HCT116 (cell line): ENCODE measurements around the gene PEX11A. TPM values are rescaled to one million over a fixed set of nuclear protein-coding genes. Genes with fewer than 3 reads are reported as not detected.

Source experiments
- ATAC-seq: fragments of 200-7000 bp; cut with Tn5 transposase; 2 replicates; pipeline ENCODE4 v1.9.1; 2020; ENCODE audit warnings: mild to moderate bottlenecking, moderate library complexity
- BruUV-seq: library from RNA; stranded (reverse); fragments of 400-500 nt; replicated peaks from 2 replicates; lab custom pipeline; 2021; lab: Mats Ljungman, UMichigan
- CTCF ChIA-PET: fragments of 300-600 bp; sonication (Branson Sonifier 250); formaldehyde crosslinking; loops from one replicate; lab custom pipeline; 2021; ENCODE audit warnings: antibody characterized with exemption; lab: Charles Lee
- POLR2A ChIA-PET: fragments of 300-600, 350-600 bp; sonication (Branson Sonifier 250); formaldehyde crosslinking; loops from one replicate; lab custom pipeline; 2021; ENCODE audit warnings: antibody characterized with exemption; lab: Charles Lee
- RAD21 ChIA-PET, 2 experiments: fragments of 300-600 bp; sonication (Branson Sonifier 250); formaldehyde crosslinking; loops; one replicate each; lab custom pipeline; 2023; ENCODE audit warnings: low total read pairs in 2 of 2; ENCODE audit not compliant: uncharacterized antibody in 2 of 2, unreplicated experiment in 2 of 2, low non-redundant PET in 1 of 2; lab: Charles Lee
- DNase-seq: peaks from one replicate; pipeline ENCODE4 v3.0.0-alpha.2; 2010; ENCODE audit warnings: low read depth, low spot score
- H2AFZ ChIP-seq: fragments of 200-600 bp; shearing (Covaris generic), sonication (generic); 2 replicates; pipeline ENCODE4 v1.6.1; 2017; ENCODE audit warnings: low read depth, mixed run types, mixed read lengths, antibody characterized with exemption, low read length; ENCODE audit not compliant: poor library complexity, severe bottlenecking
- H3K27ac ChIP-seq: 2 replicates; pipeline ENCODE4 v1.5.1; 2012; ENCODE audit warnings: low read depth, low read length
- H3K27me3 ChIP-seq: fragments of 200-600 bp; sonication (generic); 2 replicates; pipeline ENCODE4 v1.6.1; 2016; ENCODE audit warnings: mixed run types, low read length, mixed read lengths; ENCODE audit not compliant: insufficient read depth
- H3K36me3 ChIP-seq, 2 experiments: fragments of 200-500 bp in 1 of 2; fragments of 200-600 bp in 1 of 2; sonication (Bioruptor generic) in 1 of 2; sonication (generic) in 1 of 2; 2 replicates each; pipeline versions ENCODE4 v1.5.1 to v1.6.1; 2014 to 2016; ENCODE audit warnings: low read length in 2 of 2, inconsistent platforms in 1 of 2, mixed read lengths in 1 of 2, mixed run types in 1 of 2; ENCODE audit not compliant: insufficient read depth in 2 of 2, control insufficient read depth in 1 of 2
- H3K4me1 ChIP-seq, 2 experiments: fragments of 200-600 bp in 1 of 2; sonication (generic) in 1 of 2; 2 replicates each; pipeline versions ENCODE4 v1.5.1 to v1.6.1; 2012 to 2017; ENCODE audit warnings: low read length in 2 of 2, inconsistent platforms in 1 of 2, mild to moderate bottlenecking in 1 of 2, mixed read lengths in 1 of 2, mixed run types in 1 of 2, moderate library complexity in 1 of 2; ENCODE audit not compliant: insufficient read depth in 2 of 2, control insufficient read depth in 1 of 2
- H3K4me2 ChIP-seq: fragments of 200-600 bp; sonication (generic); 2 replicates; pipeline ENCODE4 v1.6.1; 2017; ENCODE audit warnings: mixed run types, low read length, mixed read lengths
- H3K4me3 ChIP-seq, 2 experiments: fragments of 200-600 bp in 1 of 2; sonication (generic) in 1 of 2; replicated peaks in 1 of 2; 2 replicates each; pipeline ENCODE4 v1.5.1; 2011 to 2016; ENCODE audit warnings: low read length in 2 of 2, control low read depth in 1 of 2, low read depth in 1 of 2, mild to moderate bottlenecking in 1 of 2, mixed read lengths in 1 of 2, mixed run types in 1 of 2
- H3K79me2 ChIP-seq: fragments of 200-600 bp; sonication (generic); 2 replicates; pipeline ENCODE4 v1.6.1; 2017; ENCODE audit warnings: mild to moderate bottlenecking, mixed run types, low read length, moderate library complexity, mixed read lengths; ENCODE audit not compliant: insufficient read depth
- H3K9ac ChIP-seq: fragments of 200-600 bp; sonication (generic); 2 replicates; pipeline ENCODE4 v1.6.1; 2016; ENCODE audit warnings: low read length, mixed read lengths
- H3K9me2 ChIP-seq: fragments of 200-600 bp; sonication (generic), shearing (Covaris generic); 2 replicates; pipeline ENCODE4 v1.6.1; 2017; ENCODE audit warnings: mixed run types, mild to moderate bottlenecking, moderate library complexity; ENCODE audit not compliant: insufficient read depth
- H3K9me3 ChIP-seq, 2 experiments: fragments of 200-500 bp in 1 of 2; fragments of 200-600 bp in 1 of 2; sonication (Bioruptor generic) in 1 of 2; sonication (generic) in 1 of 2; 2 replicates each; pipeline ENCODE4 v1.6.1; 2014 to 2017; ENCODE audit warnings: low read length in 2 of 2, mixed read lengths in 2 of 2, inconsistent platforms in 1 of 2, low read depth in 1 of 2, mild to moderate bottlenecking in 1 of 2, mixed run types in 1 of 2, moderate library complexity in 1 of 2; ENCODE audit not compliant: control insufficient read depth in 1 of 2, insufficient read depth in 1 of 2
- H4K20me1 ChIP-seq: fragments of 200-600 bp; sonication (generic), shearing (Covaris generic); 2 replicates; pipeline ENCODE4 v1.6.1; 2017; ENCODE audit warnings: mixed run types, mild to moderate bottlenecking, moderate library complexity; ENCODE audit not compliant: insufficient read depth
- CBX3 ChIP-seq: IDR thresholded peaks from 2 replicates; pipeline ENCODE4 v1.6.1; 2012; ENCODE audit warnings: low read depth
- ELF1 ChIP-seq: IDR thresholded peaks from 2 replicates; pipeline ENCODE4 v1.6.1; 2012; ENCODE audit warnings: low read depth, borderline replicate concordance
- EZH2 ChIP-seq: fragments of 200-600 bp; sonication (generic); IDR thresholded peaks from 2 replicates; pipeline ENCODE4 v1.6.1; 2017; ENCODE audit warnings: antibody characterized with exemption, mixed run types
- EZH2phosphoT487 ChIP-seq: fragments of 200-600 bp; IDR thresholded peaks from 2 replicates; pipeline ENCODE4 v1.6.1; 2018; ENCODE audit warnings: antibody characterized with exemption, borderline replicate concordance
- FOSL1 ChIP-seq: IDR thresholded peaks from 2 replicates; pipeline ENCODE4 v1.6.1; 2012; ENCODE audit warnings: low read depth
- POLR2AphosphoS5 ChIP-seq: IDR thresholded peaks from 2 replicates; pipeline ENCODE4 v1.6.1; 2011; ENCODE audit warnings: mild to moderate bottlenecking, low read depth, low read length, moderate library complexity
- RAD21 ChIP-seq: IDR thresholded peaks from 2 replicates; pipeline ENCODE4 v1.6.1; 2012; ENCODE audit warnings: low read depth, mild to moderate bottlenecking
- SIN3A ChIP-seq: IDR thresholded peaks from 2 replicates; pipeline ENCODE4 v1.6.1; 2012; ENCODE audit warnings: low read depth
- SP1 ChIP-seq: IDR thresholded peaks from 2 replicates; pipeline ENCODE4 v1.6.1; 2012; ENCODE audit warnings: low read depth
- SRF ChIP-seq: IDR thresholded peaks from 2 replicates; pipeline ENCODE4 v1.6.1; 2012; ENCODE audit warnings: low read depth
- TCF7L2 ChIP-seq: IDR thresholded peaks from 2 replicates; pipeline ENCODE4 v1.7.0; 2011; ENCODE audit warnings: borderline replicate concordance, inconsistent platforms; ENCODE audit not compliant: insufficient read depth, insufficient read length; ENCODE audit errors: extremely low read depth
- intact Hi-C: fragments of 100-400 bp; cut with micrococcal nuclease; formaldehyde crosslinking; loops from 2 replicates; pipeline ENCODE4 v1.10.0; 2022
- total RNA-seq: library from RNA; stranded (reverse); gene quantifications from one replicate; pipeline ENCODE4 v1.2.1, GENCODE V29; 2021; ENCODE audit not compliant: unreplicated experiment
- TF ChIP-seq, protein P1 (sequence below): IDR thresholded peaks from 2 replicates; pipeline ENCODE4 v1.6.1; 2012
- TF ChIP-seq, protein P2 (sequence below): IDR thresholded peaks from 2 replicates; pipeline ENCODE4 v1.6.1; 2011; ENCODE audit warnings: mild to moderate bottlenecking, low read length, moderate library complexity; ENCODE audit not compliant: insufficient replicate concordance; ENCODE audit errors: extremely low read depth
- TF ChIP-seq, protein P3 (sequence below), 3 experiments: fragments of 200-600 bp in 1 of 3; sonication (generic) in 1 of 3; IDR thresholded peaks in 2 of 3; conservative IDR thresholded peaks in 1 of 3; 2 replicates each; pipeline ENCODE4 v1.5.1; 2012 to 2017; ENCODE audit warnings: low read depth in 2 of 3, low read length in 2 of 3, antibody characterized with exemption in 1 of 3, borderline replicate concordance in 1 of 3, control low read depth in 1 of 3, mild to moderate bottlenecking in 1 of 3, mixed read lengths in 1 of 3, mixed run types in 1 of 3, moderate library complexity in 1 of 3; ENCODE audit not compliant: insufficient read depth in 1 of 3
- TF ChIP-seq, protein P4 (sequence below): IDR thresholded peaks from 2 replicates; pipeline ENCODE4 v1.6.1; 2012; ENCODE audit warnings: low read depth

The PEX11A gene
- total RNA-seq, 1 experiment from 2014 or later: 7.1 TPM

DNA sequence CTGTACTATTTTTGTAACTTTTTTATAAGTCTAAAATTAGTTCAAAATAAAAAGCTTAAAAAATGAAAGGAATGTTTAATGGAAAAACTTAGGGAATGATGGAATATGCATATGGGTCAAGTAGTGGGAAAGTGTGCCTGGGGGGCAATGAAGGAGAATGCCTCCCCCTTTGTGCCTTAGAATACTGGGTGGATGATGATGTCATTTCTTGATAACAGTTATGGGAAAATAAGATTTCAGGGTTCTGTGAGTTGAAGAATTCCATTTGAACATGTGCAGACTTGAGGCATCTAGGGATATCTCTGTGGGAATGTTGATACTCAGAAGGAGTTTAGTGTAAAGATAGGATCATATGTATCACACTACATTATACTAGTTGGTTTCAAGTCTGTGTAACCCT lies 13.9 kb upstream of the PEX11A start:
- Histone ChIP-seq H4K20me1 (no peaks in the 10 kb centered on the region), H3K4me2 (no peak overlapping the region), H2AFZ (no peak overlapping the region), H3K36me3 (no peaks in the 10 kb centered on the region), H3K9me2 (no peaks in the 10 kb centered on the region), H3K9ac (no peak overlapping the region), H3K4me3 (no peak overlapping the region), H3K79me2 (no peaks in the 10 kb centered on the region), H3K4me1 (no peaks in the 10 kb centered on the region), H3K27me3 (no peaks in the 10 kb centered on the region), H3K27ac (no peak overlapping the region), H3K9me3 (no peaks in the 10 kb centered on the region)
- no peak for ATAC-seq
- POLR2A ChIA-PET: no interaction called here
- no peak for DNase-seq
- intact Hi-C loops: no loop called here
- no TSS peak for BruUV-seq
- CTCF ChIA-PET: no interaction called here
- TF ChIP-seq RAD21 (no peak), TCF7L2 (no peak), CBX3 (no peak), POLR2AphosphoS5 (no peak), SRF (no peak), SIN3A (no peak), FOSL1 (no peak), ELF1 (no peak), EZH2 (no peak), SP1 (no peak), EZH2phosphoT487 (no peak)
- TF ChIP-seq, protein P1, sequence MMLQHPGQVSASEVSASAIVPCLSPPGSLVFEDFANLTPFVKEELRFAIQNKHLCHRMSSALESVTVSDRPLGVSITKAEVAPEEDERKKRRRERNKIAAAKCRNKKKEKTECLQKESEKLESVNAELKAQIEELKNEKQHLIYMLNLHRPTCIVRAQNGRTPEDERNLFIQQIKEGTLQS: no peak
- TF ChIP-seq, protein P2, sequence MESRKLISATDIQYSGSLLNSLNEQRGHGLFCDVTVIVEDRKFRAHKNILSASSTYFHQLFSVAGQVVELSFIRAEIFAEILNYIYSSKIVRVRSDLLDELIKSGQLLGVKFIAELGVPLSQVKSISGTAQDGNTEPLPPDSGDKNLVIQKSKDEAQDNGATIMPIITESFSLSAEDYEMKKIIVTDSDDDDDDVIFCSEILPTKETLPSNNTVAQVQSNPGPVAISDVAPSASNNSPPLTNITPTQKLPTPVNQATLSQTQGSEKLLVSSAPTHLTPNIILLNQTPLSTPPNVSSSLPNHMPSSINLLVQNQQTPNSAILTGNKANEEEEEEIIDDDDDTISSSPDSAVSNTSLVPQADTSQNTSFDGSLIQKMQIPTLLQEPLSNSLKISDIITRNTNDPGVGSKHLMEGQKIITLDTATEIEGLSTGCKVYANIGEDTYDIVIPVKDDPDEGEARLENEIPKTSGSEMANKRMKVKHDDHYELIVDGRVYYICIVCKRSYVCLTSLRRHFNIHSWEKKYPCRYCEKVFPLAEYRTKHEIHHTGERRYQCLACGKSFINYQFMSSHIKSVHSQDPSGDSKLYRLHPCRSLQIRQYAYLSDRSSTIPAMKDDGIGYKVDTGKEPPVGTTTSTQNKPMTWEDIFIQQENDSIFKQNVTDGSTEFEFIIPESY: no peak
- TF ChIP-seq, protein P3, sequence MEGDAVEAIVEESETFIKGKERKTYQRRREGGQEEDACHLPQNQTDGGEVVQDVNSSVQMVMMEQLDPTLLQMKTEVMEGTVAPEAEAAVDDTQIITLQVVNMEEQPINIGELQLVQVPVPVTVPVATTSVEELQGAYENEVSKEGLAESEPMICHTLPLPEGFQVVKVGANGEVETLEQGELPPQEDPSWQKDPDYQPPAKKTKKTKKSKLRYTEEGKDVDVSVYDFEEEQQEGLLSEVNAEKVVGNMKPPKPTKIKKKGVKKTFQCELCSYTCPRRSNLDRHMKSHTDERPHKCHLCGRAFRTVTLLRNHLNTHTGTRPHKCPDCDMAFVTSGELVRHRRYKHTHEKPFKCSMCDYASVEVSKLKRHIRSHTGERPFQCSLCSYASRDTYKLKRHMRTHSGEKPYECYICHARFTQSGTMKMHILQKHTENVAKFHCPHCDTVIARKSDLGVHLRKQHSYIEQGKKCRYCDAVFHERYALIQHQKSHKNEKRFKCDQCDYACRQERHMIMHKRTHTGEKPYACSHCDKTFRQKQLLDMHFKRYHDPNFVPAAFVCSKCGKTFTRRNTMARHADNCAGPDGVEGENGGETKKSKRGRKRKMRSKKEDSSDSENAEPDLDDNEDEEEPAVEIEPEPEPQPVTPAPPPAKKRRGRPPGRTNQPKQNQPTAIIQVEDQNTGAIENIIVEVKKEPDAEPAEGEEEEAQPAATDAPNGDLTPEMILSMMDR (IDR thresholded peaks at IDR 0.05 in 2 of 3, conservative IDR thresholded peaks at IDR 0.05 in 1 of 3; ENCODE audit: borderline replicate concordance in 1 of 3, insufficient read depth in 1 of 3, low read depth in 2 of 3, low read length in 2 of 3): no peak
- TF ChIP-seq, protein P4, sequence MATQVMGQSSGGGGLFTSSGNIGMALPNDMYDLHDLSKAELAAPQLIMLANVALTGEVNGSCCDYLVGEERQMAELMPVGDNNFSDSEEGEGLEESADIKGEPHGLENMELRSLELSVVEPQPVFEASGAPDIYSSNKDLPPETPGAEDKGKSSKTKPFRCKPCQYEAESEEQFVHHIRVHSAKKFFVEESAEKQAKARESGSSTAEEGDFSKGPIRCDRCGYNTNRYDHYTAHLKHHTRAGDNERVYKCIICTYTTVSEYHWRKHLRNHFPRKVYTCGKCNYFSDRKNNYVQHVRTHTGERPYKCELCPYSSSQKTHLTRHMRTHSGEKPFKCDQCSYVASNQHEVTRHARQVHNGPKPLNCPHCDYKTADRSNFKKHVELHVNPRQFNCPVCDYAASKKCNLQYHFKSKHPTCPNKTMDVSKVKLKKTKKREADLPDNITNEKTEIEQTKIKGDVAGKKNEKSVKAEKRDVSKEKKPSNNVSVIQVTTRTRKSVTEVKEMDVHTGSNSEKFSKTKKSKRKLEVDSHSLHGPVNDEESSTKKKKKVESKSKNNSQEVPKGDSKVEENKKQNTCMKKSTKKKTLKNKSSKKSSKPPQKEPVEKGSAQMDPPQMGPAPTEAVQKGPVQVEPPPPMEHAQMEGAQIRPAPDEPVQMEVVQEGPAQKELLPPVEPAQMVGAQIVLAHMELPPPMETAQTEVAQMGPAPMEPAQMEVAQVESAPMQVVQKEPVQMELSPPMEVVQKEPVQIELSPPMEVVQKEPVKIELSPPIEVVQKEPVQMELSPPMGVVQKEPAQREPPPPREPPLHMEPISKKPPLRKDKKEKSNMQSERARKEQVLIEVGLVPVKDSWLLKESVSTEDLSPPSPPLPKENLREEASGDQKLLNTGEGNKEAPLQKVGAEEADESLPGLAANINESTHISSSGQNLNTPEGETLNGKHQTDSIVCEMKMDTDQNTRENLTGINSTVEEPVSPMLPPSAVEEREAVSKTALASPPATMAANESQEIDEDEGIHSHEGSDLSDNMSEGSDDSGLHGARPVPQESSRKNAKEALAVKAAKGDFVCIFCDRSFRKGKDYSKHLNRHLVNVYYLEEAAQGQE: no peak
- RAD21 ChIA-PET: no interaction called here
